Measurements from ENCODE around the gene OSER1. TPM values are rescaled to one million over a fixed set of nuclear protein-coding genes. Genes with fewer than 3 reads are reported as not detected.
A peak's percentile ranks its signal among the peaks of the same experiment; 100 is the strongest.

The OSER1 gene
- total and polyA plus RNA-seq, 2 experiments from 2014 or later, result 28.5 to 35.2 TPM

- Histone ChIP-seq H3K27ac (peak overlapping the region; percentile 7), H3K36me3 (peaks cover 20% of the 10 kb centered on the region), H3K27me3 (no peaks in the 10 kb centered on the region), H3K9me3 (ENCODE audit: low read depth) (no peaks in the 10 kb centered on the region), H3K4me1 (ENCODE audit: low read depth) (peaks cover 36% of the 10 kb centered on the region), H3K4me3 (no peak overlapping the region)
- TF ChIP-seq, protein P1, sequence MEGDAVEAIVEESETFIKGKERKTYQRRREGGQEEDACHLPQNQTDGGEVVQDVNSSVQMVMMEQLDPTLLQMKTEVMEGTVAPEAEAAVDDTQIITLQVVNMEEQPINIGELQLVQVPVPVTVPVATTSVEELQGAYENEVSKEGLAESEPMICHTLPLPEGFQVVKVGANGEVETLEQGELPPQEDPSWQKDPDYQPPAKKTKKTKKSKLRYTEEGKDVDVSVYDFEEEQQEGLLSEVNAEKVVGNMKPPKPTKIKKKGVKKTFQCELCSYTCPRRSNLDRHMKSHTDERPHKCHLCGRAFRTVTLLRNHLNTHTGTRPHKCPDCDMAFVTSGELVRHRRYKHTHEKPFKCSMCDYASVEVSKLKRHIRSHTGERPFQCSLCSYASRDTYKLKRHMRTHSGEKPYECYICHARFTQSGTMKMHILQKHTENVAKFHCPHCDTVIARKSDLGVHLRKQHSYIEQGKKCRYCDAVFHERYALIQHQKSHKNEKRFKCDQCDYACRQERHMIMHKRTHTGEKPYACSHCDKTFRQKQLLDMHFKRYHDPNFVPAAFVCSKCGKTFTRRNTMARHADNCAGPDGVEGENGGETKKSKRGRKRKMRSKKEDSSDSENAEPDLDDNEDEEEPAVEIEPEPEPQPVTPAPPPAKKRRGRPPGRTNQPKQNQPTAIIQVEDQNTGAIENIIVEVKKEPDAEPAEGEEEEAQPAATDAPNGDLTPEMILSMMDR (IDR thresholded peaks at IDR 0.05; ENCODE audit: low read depth, low read length), result no peak
- no peak for DNase-seq (ENCODE audit: low read depth in 1 of 2, low spot score in 1 of 2)
Measured at GRCh38 chr20:44204832-44205215, 5.7 kb downstream of the OSER1 start.

DNA sequence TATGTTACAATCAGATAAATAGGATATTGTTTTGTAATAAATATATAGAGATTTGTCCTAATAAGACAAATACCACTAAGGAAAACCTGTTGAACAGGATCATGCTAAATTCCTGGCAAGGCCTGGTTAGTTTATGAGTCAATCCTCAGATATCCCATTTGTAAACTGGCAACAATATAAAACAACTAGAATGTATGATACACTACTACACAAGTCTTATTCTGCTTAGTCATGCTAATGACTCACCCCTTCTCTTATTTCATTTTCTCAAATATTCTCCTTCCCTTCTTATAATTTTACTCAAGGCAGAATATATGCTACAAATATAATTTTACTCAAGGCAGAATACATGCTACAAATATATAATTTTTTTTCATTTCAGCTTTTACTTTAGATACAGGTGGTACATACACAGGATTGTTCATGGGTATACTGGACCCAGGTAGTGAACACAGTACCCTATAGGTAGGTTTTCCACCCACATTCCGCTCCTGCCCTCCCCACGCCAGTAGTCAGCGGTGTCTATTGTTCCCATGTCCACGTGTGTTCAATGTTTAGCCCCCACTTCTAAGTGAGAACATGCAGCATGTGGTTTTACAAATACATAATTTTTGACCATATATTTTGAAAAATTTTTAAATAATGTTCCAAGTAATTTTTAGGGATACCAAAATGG lies 6.3 kb downstream of the OSER1 start:
- TF ChIP-seq, protein P1 (IDR thresholded peaks at IDR 0.05; ENCODE audit: low read depth, low read length), result no peak
- Histone ChIP-seq H3K4me1 (ENCODE audit: low read depth) (peaks cover 32% of the 10 kb centered on the region), H3K27me3 (no peaks in the 10 kb centered on the region), H3K27ac (peak overlapping the region; percentile 7), H3K36me3 (peaks cover 25% of the 10 kb centered on the region), H3K9me3 (ENCODE audit: low read depth) (no peaks in the 10 kb centered on the region), H3K4me3 (no peak overlapping the region)
- peak in 1 of 2 donors; percentile 91 for DNase-seq (ENCODE audit: low read depth in 1 of 2, low spot score in 1 of 2)

- Histone ChIP-seq H3K36me3 (peaks cover 33% of the 10 kb centered on the region), H3K9me3 (ENCODE audit: low read depth) (no peaks in the 10 kb centered on the region), H3K27ac (peak overlapping the region; percentile 61), H3K4me3 (no peak overlapping the region), H3K4me1 (ENCODE audit: low read depth) (peaks cover 22% of the 10 kb centered on the region), H3K27me3 (no peaks in the 10 kb centered on the region)
- TF ChIP-seq, protein P1 (IDR thresholded peaks at IDR 0.05; ENCODE audit: low read depth, low read length), result no peak
- peak in 1 of 2 donors; percentile 62 for DNase-seq (ENCODE audit: low read depth in 1 of 2, low spot score in 1 of 2)
Measured at GRCh38 chr20:44203161-44203560, 7.4 kb downstream of the OSER1 start.

- Histone ChIP-seq H3K9me3 (ENCODE audit: low read depth) (no peaks in the 10 kb centered on the region), H3K4me3 (no peak overlapping the region), H3K36me3 (peaks cover 50% of the 10 kb centered on the region), H3K27me3 (no peaks in the 10 kb centered on the region), H3K27ac (no peak overlapping the region), H3K4me1 (ENCODE audit: low read depth) (peaks cover 12% of the 10 kb centered on the region)
- TF ChIP-seq, protein P1 (IDR thresholded peaks at IDR 0.05; ENCODE audit: low read depth, low read length), result no peak
- DNase-seq (ENCODE audit: low read depth in 1 of 2, low spot score in 1 of 2), result no peak
Measured at GRCh38 chr20:44200983-44201382, 9.6 kb downstream of the OSER1 start.

- DNase-seq (ENCODE audit: low read depth in 1 of 2, low spot score in 1 of 2), result no peak
- Histone ChIP-seq H3K27ac (no peak overlapping the region), H3K9me3 (ENCODE audit: low read depth) (no peaks in the 10 kb centered on the region), H3K36me3 (peaks cover 50% of the 10 kb centered on the region), H3K4me3 (no peak overlapping the region), H3K27me3 (no peaks in the 10 kb centered on the region), H3K4me1 (ENCODE audit: low read depth) (peaks cover 12% of the 10 kb centered on the region)
- TF ChIP-seq, protein P1 (IDR thresholded peaks at IDR 0.05; ENCODE audit: low read depth, low read length), result no peak
Measured at GRCh38 chr20:44200371-44200770, 10.2 kb downstream of the OSER1 start.
